Measurements from ENCODE around the gene TMEM256. TPM values are rescaled to one million over a fixed set of nuclear protein-coding genes. Genes with fewer than 3 reads are reported as not detected.

Gene TMEM256
- total and polyA plus RNA-seq, 9 of the 15 experiments (the other 6 are each of a cell fraction or from before 2014, with no cell fraction given): 43.4 to 177 (median 68.5) TPM

- TF ChIP-seq ZNF280A (IDR thresholded peaks at IDR 0.05; ENCODE audit: low read depth, partially characterized antibody): no peak
- TF ChIP-seq RREB1 (CRISPR knock-in tag; IDR thresholded peaks at IDR 0.05): peak; percentile 82; the same call in 1 of the 2 replicates
- TF ChIP-seq CREM (IDR thresholded peaks at IDR 0.05; ENCODE audit: low read depth): 0 out of 2 replicates have a peak, but pooled peaks have one; percentile 41
- 0 out of 2 replicates have a peak, but pooled peaks have one; percentile 20 for TF ChIP-seq JUND (IDR thresholded peaks at IDR 0.05; ENCODE audit: borderline replicate concordance, low read depth, low read length)
- no peak; the same call in 2 of the 3 replicates for TF ChIP-seq JUND (tag; IDR thresholded peaks at IDR 0.05; ENCODE audit: borderline replicate concordance, low read depth, low read length)
- no peak for TF ChIP-seq THRAP3 (IDR thresholded peaks at IDR 0.05; ENCODE audit: borderline replicate concordance)
- TF ChIP-seq ASH1L (IDR thresholded peaks at IDR 0.05; ENCODE audit: borderline replicate concordance, low read depth, partially characterized antibody): no peak
- TF ChIP-seq U2AF1 (optimal IDR thresholded peaks at IDR 0.05; ENCODE audit: low read depth, low read length): no peak
- TF ChIP-seq FIP1L1 (IDR thresholded peaks at IDR 0.05; ENCODE audit: low read depth, low read length, poor library complexity, severe bottlenecking): no peak
- TF ChIP-seq FOXJ2 (tag; IDR thresholded peaks at IDR 0.05): no peak
- TF ChIP-seq, protein P1, sequence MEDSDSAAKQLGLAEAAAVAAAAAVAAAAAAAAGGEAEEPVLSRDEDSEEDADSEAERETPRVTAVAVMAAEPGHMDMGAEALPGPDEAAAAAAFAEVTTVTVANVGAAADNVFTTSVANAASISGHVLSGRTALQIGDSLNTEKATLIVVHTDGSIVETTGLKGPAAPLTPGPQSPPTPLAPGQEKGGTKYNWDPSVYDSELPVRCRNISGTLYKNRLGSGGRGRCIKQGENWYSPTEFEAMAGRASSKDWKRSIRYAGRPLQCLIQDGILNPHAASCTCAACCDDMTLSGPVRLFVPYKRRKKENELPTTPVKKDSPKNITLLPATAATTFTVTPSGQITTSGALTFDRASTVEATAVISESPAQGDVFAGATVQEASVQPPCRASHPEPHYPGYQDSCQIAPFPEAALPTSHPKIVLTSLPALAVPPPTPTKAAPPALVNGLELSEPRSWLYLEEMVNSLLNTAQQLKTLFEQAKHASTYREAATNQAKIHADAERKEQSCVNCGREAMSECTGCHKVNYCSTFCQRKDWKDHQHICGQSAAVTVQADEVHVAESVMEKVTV (CRISPR knock-in tag; IDR thresholded peaks at IDR 0.05): peak; percentile 50
- TF ChIP-seq, protein P2, sequence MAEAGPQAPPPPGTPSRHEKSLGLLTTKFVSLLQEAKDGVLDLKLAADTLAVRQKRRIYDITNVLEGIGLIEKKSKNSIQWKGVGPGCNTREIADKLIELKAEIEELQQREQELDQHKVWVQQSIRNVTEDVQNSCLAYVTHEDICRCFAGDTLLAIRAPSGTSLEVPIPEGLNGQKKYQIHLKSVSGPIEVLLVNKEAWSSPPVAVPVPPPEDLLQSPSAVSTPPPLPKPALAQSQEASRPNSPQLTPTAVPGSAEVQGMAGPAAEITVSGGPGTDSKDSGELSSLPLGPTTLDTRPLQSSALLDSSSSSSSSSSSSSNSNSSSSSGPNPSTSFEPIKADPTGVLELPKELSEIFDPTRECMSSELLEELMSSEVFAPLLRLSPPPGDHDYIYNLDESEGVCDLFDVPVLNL (CRISPR knock-in tag; IDR thresholded peaks at IDR 0.05; ENCODE audit: low read depth): no peak
- TF ChIP-seq PCBP2 (IDR thresholded peaks at IDR 0.05; ENCODE audit: low read depth, low read length, poor library complexity, severe bottlenecking): no peak
- TF ChIP-seq BRF1 (IDR thresholded peaks at IDR 0.05; ENCODE audit: borderline replicate concordance, extremely low read depth, insufficient read length): no peak
- no peak for TF ChIP-seq NCOR1 (IDR thresholded peaks at IDR 0.05)
- TF ChIP-seq SREBF2 (CRISPR knock-in tag; IDR thresholded peaks at IDR 0.05): no peak
Observed at GRCh38 chr17:7356072-7356549, 47.8 kb downstream of the TMEM256 start (continued).
